Activated gamma-delta T cell treated with Interleukin-2 at 50 U/mL for 16 hours (primary cell): ENCODE data around the gene OR5AU1.
A peak's percentile ranks its signal among the peaks of the same experiment; 100 is the strongest.

Experiments used
- DNase-seq: peaks from one replicate; pipeline ENCODE4 v3.0.0-alpha.2; 2020

OR5AU1 gene

GRCh38 chr14:21155963-21156362 is at the start of gene OR5AU1:
Gene OR5AU1 (minus strand): TSS chr14:21156063. CDS start chr14:21155872, 191 bp downstream.
- DNase-seq: no peak

DNA sequence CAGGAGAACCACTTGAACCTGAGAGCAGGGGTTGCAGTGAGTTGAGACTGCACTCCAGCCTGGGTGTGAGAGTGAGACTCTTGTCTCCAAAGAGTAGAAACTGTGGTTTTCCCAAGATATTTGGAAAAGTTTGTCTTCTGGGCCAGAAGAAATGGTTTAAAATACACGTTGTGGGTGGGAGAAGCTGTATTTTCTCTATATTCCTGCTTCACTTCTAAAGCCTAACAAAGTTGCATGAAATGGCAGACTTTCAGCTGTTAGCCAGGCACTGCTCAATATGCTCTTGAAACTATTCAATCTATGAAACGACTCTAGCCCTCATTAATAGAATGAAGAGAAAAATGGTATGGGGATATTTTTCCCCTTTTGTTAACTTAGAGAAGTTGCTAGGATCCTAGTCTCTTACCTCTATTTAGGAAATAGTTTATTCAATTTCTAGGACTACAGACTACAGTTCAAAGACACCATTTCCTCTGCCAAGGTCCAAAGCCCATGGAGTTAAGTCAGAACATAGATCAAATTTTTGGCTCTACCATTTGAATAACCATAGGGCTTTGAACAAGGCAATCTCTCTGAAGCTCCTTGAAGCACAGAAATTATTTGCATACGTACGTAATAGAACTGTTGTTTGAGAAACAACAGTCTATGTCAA is 49.3 kb upstream of the OR5AU1 start:
- no peak for DNase-seq

- no peak for DNase-seq
Observed at GRCh38 chr14:21204167-21205025, 48.5 kb upstream of the OR5AU1 start.

GRCh38 chr14:21203470-21204166 is 47.8 kb upstream of the OR5AU1 start:
- no peak for DNase-seq

GRCh38 chr14:21202463-21203358 is 46.8 kb upstream of the OR5AU1 start:
- no peak for DNase-seq

GRCh38 chr14:21201732-21202462 is 46.0 kb upstream of the OR5AU1 start:
- no peak for DNase-seq

- DNase-seq: no peak
Observed at GRCh38 chr14:21200752-21201461, 45.0 kb upstream of the OR5AU1 start.

GRCh38 chr14:21199611-21200560 is 44.0 kb upstream of the OR5AU1 start:
- DNase-seq: no peak

- DNase-seq: no peak
Observed at GRCh38 chr14:21197418-21198205, 41.7 kb upstream of the OR5AU1 start.

- no peak for DNase-seq
Observed at GRCh38 chr14:21194597-21194996, 38.7 kb upstream of the OR5AU1 start.

DNA sequence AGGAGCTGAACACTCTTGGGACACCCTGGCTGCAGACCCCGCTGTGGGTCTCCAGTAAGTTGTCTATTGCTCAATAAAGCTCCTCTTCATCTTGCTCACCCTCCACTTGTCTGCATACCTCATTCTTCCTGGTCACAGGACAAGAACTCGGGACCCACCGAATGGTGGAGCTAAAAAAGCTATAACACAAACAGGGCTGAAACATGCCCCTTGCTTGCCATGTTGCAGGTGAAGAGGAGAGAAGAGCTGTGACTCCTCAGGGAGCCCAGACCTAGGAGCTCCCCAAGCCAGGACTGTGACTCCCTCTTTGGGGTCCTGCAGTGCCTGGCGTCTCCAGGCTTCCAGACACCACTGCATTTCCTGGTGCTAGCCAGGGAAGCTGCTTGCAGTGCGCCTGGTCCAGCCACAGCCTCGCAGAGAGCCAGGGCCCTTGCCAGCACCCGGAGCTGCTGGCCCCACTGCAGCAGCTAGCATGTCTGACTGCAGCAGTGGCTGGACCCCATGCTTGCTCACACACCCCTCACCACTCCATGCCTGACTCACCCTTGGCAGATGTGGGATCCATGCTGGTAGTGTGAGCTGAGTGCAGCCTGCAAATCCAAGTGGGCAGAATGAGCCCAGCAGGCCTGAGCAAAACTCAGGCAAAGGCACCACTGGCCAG is 37.1 kb upstream of the OR5AU1 start:
- DNase-seq: no peak

GRCh38 chr14:21192447-21192822 is 36.6 kb upstream of the OR5AU1 start:
- DNase-seq: no peak

DNA sequence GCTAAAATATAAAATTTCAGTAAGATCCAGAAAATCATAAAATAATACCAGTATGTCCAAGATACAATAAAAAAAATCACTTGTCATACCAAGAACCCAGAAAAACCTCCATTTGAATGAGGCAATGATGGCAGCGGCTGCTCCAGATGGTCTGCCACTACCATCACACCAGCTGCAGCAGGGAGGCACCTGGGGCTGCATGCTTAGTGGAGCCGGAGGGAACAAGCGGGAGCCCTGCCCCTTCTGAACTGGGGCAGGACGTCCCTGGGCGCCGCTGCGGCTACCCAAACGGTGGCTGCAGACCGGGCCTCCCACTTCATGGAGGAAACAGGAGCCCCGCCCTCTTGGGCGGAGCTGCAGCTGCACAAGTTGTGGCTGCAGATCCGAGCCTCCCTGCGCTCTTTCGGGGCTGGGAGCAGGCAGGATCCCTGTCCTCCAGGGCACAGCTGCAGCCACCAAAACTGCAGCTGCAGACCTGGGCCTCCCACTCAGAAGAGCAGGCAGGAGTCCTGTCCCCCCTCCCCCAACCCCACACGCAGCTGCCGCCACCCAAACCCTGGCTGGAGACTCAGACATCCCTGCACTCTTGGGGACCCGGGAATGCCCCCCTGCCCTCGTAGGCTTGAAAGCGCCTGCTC is 36.1 kb upstream of the OR5AU1 start:
- DNase-seq: peak; percentile 68

- DNase-seq: no peak
Observed at GRCh38 chr14:21191261-21191808, 35.5 kb upstream of the OR5AU1 start.

DNA sequence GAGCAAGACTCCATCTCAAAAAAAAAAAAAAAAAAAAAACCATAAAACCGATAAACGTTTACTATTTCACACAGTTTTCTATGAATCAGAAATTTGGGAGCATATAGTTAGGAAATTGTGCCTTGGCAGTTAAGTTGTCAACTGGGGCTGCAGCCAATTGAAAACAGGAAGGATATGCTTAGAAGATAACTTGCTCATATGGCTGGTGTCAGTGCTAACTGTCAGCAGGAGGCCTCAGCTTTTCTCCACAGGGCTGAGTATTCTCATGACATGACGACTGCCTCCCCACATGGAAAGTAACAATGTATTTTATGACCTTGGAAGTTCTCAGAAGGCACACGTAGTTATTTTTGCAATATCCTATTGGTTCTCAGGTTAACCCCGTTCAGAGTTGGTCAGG is 29.6 kb upstream of the OR5AU1 start:
- no peak for DNase-seq

DNA sequence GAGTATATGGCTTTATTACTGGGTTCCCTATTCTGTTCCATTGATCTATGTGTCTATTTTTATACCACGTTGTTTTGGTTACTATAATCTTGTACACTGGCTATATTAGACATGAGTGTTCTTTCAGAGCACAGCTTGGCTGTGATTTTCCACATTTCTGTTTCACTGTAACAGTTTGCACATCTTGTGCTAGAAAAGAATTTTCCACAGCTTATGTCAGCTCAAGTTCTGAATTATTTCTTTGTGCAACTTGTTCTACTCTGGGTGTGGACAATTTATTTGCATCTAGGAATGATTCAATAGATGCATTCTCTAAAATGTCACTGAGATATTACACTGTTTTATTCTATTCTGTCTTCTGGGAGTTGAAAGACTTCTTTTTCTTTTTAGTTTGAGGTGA is 28.4 kb upstream of the OR5AU1 start:
- no peak for DNase-seq

GRCh38 chr14:21182166-21182565 is 26.3 kb upstream of the OR5AU1 start:
- DNase-seq: no peak

GRCh38 chr14:21171128-21171527 is 15.3 kb upstream of the OR5AU1 start:
- DNase-seq: no peak
